ENCODE results near the gene LCE1F.

LCE1F gene, protein sequence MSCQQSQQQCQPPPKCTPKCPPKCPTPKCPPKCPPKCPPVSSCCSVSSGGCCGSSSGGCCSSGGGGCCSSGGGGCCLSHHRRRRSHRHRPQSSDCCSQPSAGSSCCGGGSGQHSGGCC

DNA sequence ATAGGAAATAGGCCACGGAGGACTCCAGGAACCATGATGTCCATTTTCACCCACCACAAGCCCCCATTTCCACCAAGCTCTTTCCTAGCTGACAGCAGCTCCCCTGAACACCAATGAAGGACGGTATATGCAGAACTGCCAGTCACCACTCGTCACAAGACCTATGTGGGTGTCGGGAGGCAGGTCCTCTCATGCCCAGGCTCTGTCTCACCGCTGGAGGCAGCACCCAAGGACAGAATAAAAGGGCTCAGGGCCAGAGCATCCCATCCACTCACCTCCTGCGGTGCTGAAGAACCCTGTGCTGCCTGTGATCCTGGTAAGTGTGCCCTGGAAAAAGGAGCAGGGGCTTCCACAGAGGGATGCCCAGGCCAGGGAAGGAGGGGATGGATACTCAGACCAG is at the start of gene LCE1F:
LCE1F (plus strand) TSS at position 266 of the 400 bp plus-strand sequence. CDS start 1,232 bp downstream, outside the sequence.
- no peak for TF ChIP-seq ZNF274 (IDR thresholded peaks at IDR 0.05; ENCODE audit: low read depth, low read length)
- H3K4me3 ChIP-seq (ENCODE audit: low read length), result no peak within 1 kb of the TSS

DNA sequence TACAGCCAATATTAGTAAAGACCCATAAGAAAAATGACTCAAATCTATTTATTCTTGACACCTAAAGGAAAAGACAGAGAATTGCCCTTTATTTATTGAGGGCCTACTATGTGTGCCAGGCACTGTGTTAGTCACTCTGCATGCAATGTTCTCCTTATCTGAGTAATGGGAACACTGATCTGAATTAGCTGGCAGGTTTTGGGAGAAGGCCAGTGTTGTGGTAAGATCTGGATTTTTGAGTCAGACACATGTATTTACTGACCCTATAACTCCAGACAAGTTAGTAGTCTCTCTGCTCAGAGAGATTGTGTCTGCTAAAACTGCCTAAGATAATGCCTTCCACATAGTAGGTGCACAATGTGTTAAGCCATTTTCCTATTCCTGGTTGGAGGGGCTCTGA is 49.7 kb upstream of the LCE1F start:
- TF ChIP-seq ZNF274 (IDR thresholded peaks at IDR 0.05; ENCODE audit: low read depth, low read length), result no peak
- no peak overlapping the region for H3K4me3 ChIP-seq (ENCODE audit: low read length)

GRCh38 chr1:152728986-152729385 is 46.0 kb upstream of the LCE1F start:
- no peak for TF ChIP-seq ZNF274 (IDR thresholded peaks at IDR 0.05; ENCODE audit: low read depth, low read length)
- no peak overlapping the region for H3K4me3 ChIP-seq (ENCODE audit: low read length)

DNA sequence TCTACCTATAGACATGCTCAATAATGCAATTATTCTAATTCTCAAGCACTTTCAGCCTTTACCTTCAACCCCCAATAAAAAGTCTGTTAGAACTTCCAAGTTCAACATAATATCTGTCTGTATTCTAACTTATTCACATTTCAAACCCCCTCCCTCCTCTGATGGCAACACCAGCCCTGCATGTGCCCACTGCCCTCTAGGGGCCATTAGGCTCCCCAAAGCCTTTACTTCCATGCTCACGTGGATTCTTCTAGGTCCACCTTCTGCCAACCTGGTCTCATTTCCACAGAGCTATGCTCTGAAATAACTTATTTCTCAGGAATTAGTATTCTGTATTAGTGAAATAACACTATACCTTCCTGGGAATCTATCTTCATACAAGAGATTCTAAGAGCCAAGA is 39.3 kb upstream of the LCE1F start:
- H3K4me3 ChIP-seq (ENCODE audit: low read length), result no peak overlapping the region
- TF ChIP-seq ZNF274 (IDR thresholded peaks at IDR 0.05; ENCODE audit: low read depth, low read length), result no peak

DNA sequence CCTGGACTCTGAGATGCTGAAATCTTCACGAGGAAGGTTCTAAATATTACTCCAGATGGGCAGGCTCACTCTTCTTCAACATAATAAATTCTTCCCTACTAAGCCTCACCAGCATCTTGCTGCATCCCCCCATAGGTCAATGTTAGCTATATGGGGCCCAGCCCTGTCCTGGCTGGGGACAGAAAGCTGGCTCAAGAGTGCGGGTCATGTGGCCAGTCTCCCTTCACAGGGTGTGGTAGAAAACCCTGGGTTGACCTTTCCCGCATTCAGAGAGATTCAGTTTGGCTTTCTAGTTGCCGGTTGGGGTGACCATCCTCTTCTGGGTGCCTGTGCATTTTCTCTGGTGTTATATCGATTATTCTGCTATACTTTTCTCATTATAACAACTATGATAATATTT is 36.9 kb upstream of the LCE1F start:
- no peak for TF ChIP-seq ZNF274 (IDR thresholded peaks at IDR 0.05; ENCODE audit: low read depth, low read length)

GRCh38 chr1:152739841-152740240 is 35.1 kb upstream of the LCE1F start:
- no peak for TF ChIP-seq ZNF274 (IDR thresholded peaks at IDR 0.05; ENCODE audit: low read depth, low read length)
- H3K4me3 ChIP-seq (ENCODE audit: low read length), result no peak overlapping the region

More for the DNA sequence above, 36.9 kb upstream of the LCE1F start:
- H3K4me3 ChIP-seq (ENCODE audit: low read length), result no peak overlapping the region

DNA sequence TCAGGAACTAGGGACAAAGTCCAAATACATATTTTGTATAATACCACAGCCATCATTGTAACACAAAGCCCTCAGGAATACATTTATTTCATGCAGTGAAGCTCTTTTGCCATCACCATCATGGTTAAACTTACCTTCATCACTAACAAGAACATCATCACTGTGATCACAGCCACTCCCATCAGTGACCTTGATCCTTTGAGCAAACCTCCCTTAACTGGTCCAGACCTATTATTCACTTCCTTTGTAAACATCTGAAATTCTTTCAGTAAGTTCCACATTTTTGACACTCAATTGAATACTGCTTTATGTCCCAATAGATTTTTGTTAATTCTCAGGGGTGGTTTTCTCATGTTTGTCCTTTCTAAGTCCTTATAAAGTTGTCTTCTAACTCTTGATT is 33.3 kb upstream of the LCE1F start:
- no peak overlapping the region for H3K4me3 ChIP-seq (ENCODE audit: low read length)
- TF ChIP-seq ZNF274 (IDR thresholded peaks at IDR 0.05; ENCODE audit: low read depth, low read length), result no peak

DNA sequence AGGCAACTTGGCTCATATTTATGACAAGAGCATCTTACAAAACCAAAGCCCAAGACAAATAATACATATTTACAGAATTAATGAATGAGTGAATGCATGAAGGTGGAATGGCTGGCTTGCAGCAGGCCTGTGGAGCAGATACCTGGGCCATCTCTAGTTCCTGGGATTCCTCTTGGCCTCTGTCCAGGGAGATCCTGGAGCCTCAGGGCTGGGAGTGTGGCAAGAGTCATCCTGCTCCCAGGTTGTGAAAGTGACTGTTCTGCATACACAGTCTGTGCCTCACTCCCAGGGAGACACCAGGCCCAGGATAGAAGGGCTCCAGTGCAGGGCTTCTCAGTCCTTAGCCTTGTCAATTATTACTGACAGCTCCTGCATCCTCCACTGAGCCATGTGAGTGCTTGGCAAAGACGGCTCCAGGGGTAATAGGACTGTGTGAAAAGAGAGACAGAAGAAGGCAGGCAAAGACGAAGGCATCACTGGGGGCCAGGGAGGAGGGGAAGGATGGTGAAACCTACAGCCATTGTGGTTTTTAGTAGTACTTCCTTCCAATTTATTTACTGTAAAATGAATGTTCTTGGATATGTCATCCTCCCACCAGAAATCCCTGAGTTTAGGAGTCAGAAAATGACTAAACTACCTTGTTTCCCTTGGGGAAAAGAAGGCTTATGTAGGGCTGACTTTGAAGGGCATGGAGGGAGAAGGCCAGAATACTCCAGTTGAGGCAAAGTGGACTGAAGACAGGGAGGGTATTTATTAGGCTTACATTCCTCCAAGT is 31.4 kb upstream of the LCE1F start:
- no peak for TF ChIP-seq ZNF274 (IDR thresholded peaks at IDR 0.05; ENCODE audit: low read depth, low read length)
- no peak overlapping the region for H3K4me3 ChIP-seq (ENCODE audit: low read length)

DNA sequence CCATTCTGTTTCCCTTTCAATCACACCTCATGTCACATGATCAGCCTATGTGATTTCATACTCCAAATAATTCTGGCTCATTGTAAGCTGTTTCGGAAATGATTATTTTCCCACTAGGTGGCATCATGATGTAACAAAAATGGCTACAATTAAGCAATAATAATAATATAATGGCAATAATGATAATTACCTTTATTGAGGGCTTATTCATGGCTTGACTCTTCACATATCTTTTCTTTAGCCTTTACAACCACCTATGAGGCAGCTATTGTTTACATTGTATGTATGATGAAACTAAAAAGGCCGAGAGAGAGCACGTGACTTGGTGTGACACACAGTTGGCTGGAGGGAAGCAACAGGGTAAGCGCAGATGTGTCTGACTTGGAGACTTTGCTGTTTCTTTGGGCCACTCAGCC is 29.6 kb upstream of the LCE1F start:
- no peak overlapping the region for H3K4me3 ChIP-seq (ENCODE audit: low read length)
- TF ChIP-seq ZNF274 (IDR thresholded peaks at IDR 0.05; ENCODE audit: low read depth, low read length), result no peak

GRCh38 chr1:152745765-152746444 is 29.0 kb upstream of the LCE1F start:
- no peak for TF ChIP-seq ZNF274 (IDR thresholded peaks at IDR 0.05; ENCODE audit: low read depth, low read length)
- no peak overlapping the region for H3K4me3 ChIP-seq (ENCODE audit: low read length)

DNA sequence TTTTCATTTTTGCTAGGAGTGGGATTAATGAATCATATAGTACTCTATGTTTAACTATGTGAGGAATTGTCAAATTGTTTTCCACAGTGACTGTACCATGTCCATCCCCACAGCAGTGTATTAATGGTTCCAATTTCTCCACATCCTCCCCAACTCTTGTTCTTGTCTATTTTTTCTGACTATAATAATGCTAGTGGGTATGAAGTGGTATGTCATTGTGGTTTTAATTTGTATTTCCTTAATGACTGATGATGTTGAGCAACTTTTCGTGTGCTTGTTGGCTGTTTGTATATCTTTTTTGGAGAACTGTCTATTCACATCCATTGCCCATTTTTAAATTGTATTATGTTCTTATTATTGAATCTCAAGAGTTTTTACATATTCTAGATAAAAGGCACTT is 27.1 kb upstream of the LCE1F start:
- H3K4me3 ChIP-seq (ENCODE audit: low read length), result no peak overlapping the region
- TF ChIP-seq ZNF274 (IDR thresholded peaks at IDR 0.05; ENCODE audit: low read depth, low read length), result no peak

GRCh38 chr1:152752225-152752624 is 22.7 kb upstream of the LCE1F start:
- no peak overlapping the region for H3K4me3 ChIP-seq (ENCODE audit: low read length)
- no peak for TF ChIP-seq ZNF274 (IDR thresholded peaks at IDR 0.05; ENCODE audit: low read depth, low read length)

GRCh38 chr1:152753586-152753985 is 21.4 kb upstream of the LCE1F start:
- H3K4me3 ChIP-seq (ENCODE audit: low read length), result no peak overlapping the region

DNA sequence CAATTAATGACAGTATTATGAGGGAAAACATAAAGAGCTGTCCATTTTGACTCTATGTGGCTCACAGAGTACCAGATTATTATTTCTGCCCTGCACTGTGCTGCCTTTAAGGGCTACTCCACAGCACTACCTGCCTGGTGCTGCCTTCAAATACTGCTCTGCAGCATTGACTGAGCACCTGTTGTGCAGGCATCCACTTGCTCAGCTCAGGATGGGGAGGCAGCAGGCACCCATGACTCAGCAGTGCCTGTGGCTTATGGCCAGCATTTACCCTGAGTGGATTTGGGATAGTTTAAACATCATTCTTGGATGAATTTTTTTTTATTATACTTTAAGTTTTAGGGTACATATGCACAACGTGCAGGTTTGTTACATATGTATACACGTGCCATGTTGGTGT is 18.1 kb upstream of the LCE1F start:
- TF ChIP-seq ZNF274 (IDR thresholded peaks at IDR 0.05; ENCODE audit: low read depth, low read length), result no peak
- no peak overlapping the region for H3K4me3 ChIP-seq (ENCODE audit: low read length)

More at GRCh38 chr1:152753586-152753985, 21.4 kb upstream of the LCE1F start:
- no peak for TF ChIP-seq ZNF274 (IDR thresholded peaks at IDR 0.05; ENCODE audit: low read depth, low read length)

- no peak within 1 kb of the TSS for H3K4me3 ChIP-seq (ENCODE audit: low read length)
- TF ChIP-seq ZNF274 (IDR thresholded peaks at IDR 0.05; ENCODE audit: low read depth, low read length), result no peak
These were observed 17.2 kb upstream of the LCE1F start, which contains the start of gene KPRP for GRCh38 chr1:152757747-152758146. TSS of gene KPRP (plus strand) at chr1:152758025. CDS start at chr1:152759589, 1,564 bp downstream.

All from GM08714 (cell line).